Measurements from ENCODE around the gene WTIP. TPM values are rescaled to one million over a fixed set of nuclear protein-coding genes. Genes with fewer than 3 reads are reported as not detected.

Gene WTIP
- total and polyA plus RNA-seq, 4 experiments from 2014 or later: 0.23 to 0.39 TPM; not detected in 2

DNA sequence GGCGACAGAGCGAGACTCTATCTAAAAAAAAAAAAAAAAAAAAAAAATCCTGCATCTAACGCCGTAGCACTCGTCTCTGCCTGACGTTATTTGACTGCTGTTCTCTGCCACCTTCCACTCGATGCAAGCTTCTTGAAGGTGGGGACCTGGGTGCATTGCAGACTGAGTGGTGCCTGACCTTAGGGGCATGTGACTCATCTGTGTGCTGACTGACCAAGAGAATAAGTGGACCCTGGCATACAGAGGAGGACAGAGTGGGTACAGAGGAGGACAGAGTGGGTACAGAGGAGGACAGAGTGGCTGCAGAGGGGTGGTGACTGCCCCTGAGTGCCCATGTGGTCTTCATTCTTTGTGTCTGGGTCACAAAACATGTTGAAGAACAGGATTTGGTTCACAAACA lies 7.6 kb downstream of the WTIP start:
- ChIA-PET POLR2A (ENCODE audit: partially characterized antibody) (no interaction called here), CTCF (ENCODE audit: partially characterized antibody) (no interaction called here)
- Histone ChIP-seq H3K4me3 (ENCODE audit: low read length in 2 of 2) (no peak overlapping the region), H3K4me1 (ENCODE audit: insufficient read depth, low read length) (no peaks in the 10 kb centered on the region), H3K27ac (ENCODE audit: low read depth, low read length) (no peak overlapping the region), H3K9me3 (ENCODE audit: control insufficient read depth in 1 of 2, low read length in 2 of 2) (no peaks in the 10 kb centered on the region), H3K36me3 (ENCODE audit: insufficient read depth, low read length) (no peaks in the 10 kb centered on the region), H3K27me3 (ENCODE audit: insufficient read depth, low read length) (no peaks in the 10 kb centered on the region)
- no peaks in the 10 kb centered on the region for H3K36me3 Mint-ChIP-seq
- no peak overlapping the region for H3K27ac Mint-ChIP-seq
- no peak for DNase-seq
- intact Hi-C loops (cut with micrococcal nuclease): no loop called here
- H3K4me3 Mint-ChIP-seq: no peak overlapping the region
- no peaks in the 10 kb centered on the region for H3K4me1 Mint-ChIP-seq
- no peaks in the 10 kb centered on the region for H3K9me3 Mint-ChIP-seq
- H3K27me3 Mint-ChIP-seq: peaks cover 11 to 15% of the 10 kb centered on the region in 2 donors

DNA sequence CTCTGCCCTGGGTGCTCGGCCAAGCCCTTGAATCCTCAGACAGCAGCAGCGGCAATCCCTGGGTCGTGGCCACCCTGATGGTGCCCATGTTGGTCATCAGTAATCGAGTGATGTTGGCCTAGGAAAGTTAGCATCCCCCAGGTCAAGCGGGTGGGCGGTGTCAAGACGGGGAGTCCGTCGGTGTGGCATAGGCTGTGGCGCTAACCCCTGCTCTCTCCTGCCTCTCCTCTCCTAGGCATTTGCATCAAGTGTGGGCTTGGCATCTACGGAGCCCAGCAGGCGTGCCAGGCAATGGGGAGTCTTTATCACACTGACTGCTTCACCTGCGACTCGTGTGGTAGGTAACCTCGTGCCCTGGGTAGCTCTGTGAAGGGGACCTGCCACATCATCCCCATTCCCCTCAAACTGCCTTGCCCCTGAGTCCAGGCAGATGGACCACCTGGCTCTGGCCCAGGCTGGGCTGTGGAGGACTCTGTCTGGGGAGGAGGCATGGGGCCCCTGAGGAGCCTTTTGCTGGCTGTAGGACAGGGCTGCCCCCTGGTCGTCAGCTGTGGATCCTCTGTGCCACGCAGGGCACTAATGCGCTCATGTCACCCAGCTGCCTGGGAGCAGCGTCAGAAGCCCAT lies 8.7 kb downstream of the WTIP start:
- Histone ChIP-seq H3K9me3 (ENCODE audit: control insufficient read depth in 1 of 2, low read length in 2 of 2) (no peaks in the 10 kb centered on the region), H3K27me3 (ENCODE audit: insufficient read depth, low read length) (no peaks in the 10 kb centered on the region), H3K4me1 (ENCODE audit: insufficient read depth, low read length) (no peaks in the 10 kb centered on the region), H3K4me3 (ENCODE audit: low read length in 2 of 2) (no peak overlapping the region), H3K27ac (ENCODE audit: low read depth, low read length) (no peak overlapping the region), H3K36me3 (ENCODE audit: insufficient read depth, low read length) (no peaks in the 10 kb centered on the region)
- ChIA-PET CTCF (ENCODE audit: partially characterized antibody) (no interaction called here), POLR2A (ENCODE audit: partially characterized antibody) (no interaction called here)
- intact Hi-C loops (cut with micrococcal nuclease): no loop called here
- Mint-ChIP-seq H3K27ac (no peak overlapping the region), H3K4me1 (no peaks in the 10 kb centered on the region), H3K27me3 (peaks cover 7 to 13% of the 10 kb centered on the region in 2 donors), H3K36me3 (no peaks in the 10 kb centered on the region), H3K4me3 (no peak overlapping the region), H3K9me3 (no peaks in the 10 kb centered on the region)
- DNase-seq: no peak

DNA sequence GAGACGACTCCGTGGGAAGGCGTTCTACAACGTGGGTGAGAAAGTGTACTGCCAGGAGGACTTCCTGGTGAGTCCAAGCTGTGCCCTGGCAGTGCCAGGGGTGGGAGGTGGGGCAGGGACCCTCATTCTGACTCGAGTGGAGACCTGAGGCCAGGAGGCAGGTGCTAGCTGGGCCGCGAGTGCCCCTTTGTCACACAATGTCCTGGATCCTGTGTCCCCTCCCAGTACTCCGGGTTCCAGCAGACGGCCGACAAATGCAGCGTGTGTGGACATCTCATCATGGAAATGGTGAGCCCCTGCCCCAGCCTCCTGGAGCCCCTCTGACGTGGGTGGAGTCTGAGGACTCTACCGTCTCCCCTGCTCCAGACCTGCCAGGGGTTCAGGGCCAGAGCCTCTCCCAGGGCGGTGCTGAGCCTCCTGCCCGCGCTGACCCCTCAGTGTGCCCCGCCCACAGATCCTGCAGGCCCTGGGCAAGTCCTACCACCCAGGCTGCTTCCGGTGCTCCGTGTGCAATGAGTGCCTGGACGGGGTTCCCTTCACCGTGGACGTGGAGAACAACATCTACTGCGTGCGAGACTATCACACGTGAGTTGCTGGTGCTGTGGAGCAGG lies 11.6 kb downstream of the WTIP start:
- intact Hi-C loops (cut with micrococcal nuclease): no loop called here
- H3K36me3 Mint-ChIP-seq: no peaks in the 10 kb centered on the region
- Histone ChIP-seq H3K27me3 (ENCODE audit: insufficient read depth, low read length) (no peaks in the 10 kb centered on the region), H3K4me1 (ENCODE audit: insufficient read depth, low read length) (no peaks in the 10 kb centered on the region), H3K9me3 (ENCODE audit: control insufficient read depth in 1 of 2, low read length in 2 of 2) (no peaks in the 10 kb centered on the region), H3K36me3 (ENCODE audit: insufficient read depth, low read length) (no peaks in the 10 kb centered on the region), H3K27ac (ENCODE audit: low read depth, low read length) (no peak overlapping the region), H3K4me3 (ENCODE audit: low read length in 2 of 2) (no peak overlapping the region)
- H3K4me3 Mint-ChIP-seq: no peak overlapping the region
- H3K27ac Mint-ChIP-seq: no peak overlapping the region
- ChIA-PET CTCF (ENCODE audit: partially characterized antibody) (no interaction called here), POLR2A (ENCODE audit: partially characterized antibody) (no interaction called here)
- no peaks in the 10 kb centered on the region for H3K9me3 Mint-ChIP-seq
- H3K4me1 Mint-ChIP-seq: no peaks in the 10 kb centered on the region
- no peak for DNase-seq
- H3K27me3 Mint-ChIP-seq: peaks cover 0 to 3% of the 10 kb centered on the region in 2 donors

DNA sequence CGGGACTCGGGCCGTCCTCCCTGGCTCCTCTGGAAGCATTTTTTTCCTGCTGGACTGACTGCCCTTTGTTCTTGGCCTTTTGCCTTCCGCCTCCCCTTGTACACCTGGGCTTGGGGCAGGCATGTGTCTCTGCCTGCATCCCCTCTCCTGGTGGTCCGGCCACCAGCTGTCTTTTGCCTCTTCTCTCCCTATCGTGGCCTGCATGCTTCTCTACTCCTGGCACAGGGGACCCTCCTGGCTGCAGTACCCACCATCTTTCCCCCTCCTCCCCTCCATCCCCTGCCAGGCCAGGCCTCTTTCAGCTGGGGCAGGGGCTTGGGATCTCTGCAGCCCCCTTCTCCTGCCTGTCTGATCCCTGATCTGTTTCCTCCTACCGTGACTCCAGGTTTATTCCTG lies 12.1 kb downstream of the WTIP start:
- ChIA-PET CTCF (ENCODE audit: partially characterized antibody) (no interaction called here), POLR2A (ENCODE audit: partially characterized antibody) (no interaction called here)
- Histone ChIP-seq H3K36me3 (ENCODE audit: insufficient read depth, low read length) (no peaks in the 10 kb centered on the region), H3K27me3 (ENCODE audit: insufficient read depth, low read length) (no peaks in the 10 kb centered on the region), H3K4me3 (ENCODE audit: low read length in 2 of 2) (no peak overlapping the region), H3K27ac (ENCODE audit: low read depth, low read length) (no peak overlapping the region), H3K4me1 (ENCODE audit: insufficient read depth, low read length) (no peaks in the 10 kb centered on the region), H3K9me3 (ENCODE audit: control insufficient read depth in 1 of 2, low read length in 2 of 2) (no peaks in the 10 kb centered on the region)
- no peak for DNase-seq
- intact Hi-C loops (cut with micrococcal nuclease): no loop called here
- H3K36me3 Mint-ChIP-seq: no peaks in the 10 kb centered on the region
- no peak overlapping the region for H3K27ac Mint-ChIP-seq
- no peak overlapping the region for H3K4me3 Mint-ChIP-seq
- H3K4me1 Mint-ChIP-seq: no peaks in the 10 kb centered on the region
- peaks cover 0 to 5% of the 10 kb centered on the region in 2 donors for H3K27me3 Mint-ChIP-seq
- no peaks in the 10 kb centered on the region for H3K9me3 Mint-ChIP-seq

DNA sequence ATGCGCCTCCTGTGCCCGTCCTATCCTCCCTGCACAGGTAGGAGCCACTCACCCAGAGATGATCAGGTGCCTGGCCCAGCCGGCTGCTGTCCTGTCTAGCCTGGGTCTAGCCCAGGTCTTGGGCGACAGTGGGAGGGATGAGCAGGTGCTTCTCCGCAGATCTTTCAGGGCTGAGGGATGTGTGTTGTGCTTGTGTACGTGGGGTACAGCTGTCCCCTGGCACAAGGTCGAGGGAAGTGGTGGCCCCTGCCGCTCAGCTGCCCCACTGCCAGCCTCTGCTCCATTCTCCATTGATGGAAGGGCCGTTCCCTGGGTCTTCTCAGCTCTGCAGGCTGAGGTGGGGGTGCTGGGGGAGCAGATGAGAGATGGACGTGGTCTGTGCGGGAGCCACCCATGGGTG lies 13.0 kb downstream of the WTIP start:
- no peaks in the 10 kb centered on the region for H3K36me3 ChIP-seq (ENCODE audit: insufficient read depth, low read length)
- H3K9me3 Mint-ChIP-seq: no peaks in the 10 kb centered on the region
- POLR2A ChIA-PET (ENCODE audit: partially characterized antibody): no interaction called here
- no peak overlapping the region for H3K4me3 ChIP-seq (ENCODE audit: low read length in 2 of 2)
- no peak overlapping the region for H3K27ac ChIP-seq (ENCODE audit: low read depth, low read length)
- no peak overlapping the region for H3K4me3 Mint-ChIP-seq
- peaks cover 0 to 3% (median 0%) of the 10 kb centered on the region in 4 donors for H3K4me1 Mint-ChIP-seq
- H3K4me1 ChIP-seq (ENCODE audit: insufficient read depth, low read length): no peaks in the 10 kb centered on the region
- H3K27me3 Mint-ChIP-seq: peaks cover 2 to 5% of the 10 kb centered on the region in 2 donors
- no peak overlapping the region for H3K27ac Mint-ChIP-seq
- H3K27me3 ChIP-seq (ENCODE audit: insufficient read depth, low read length): no peaks in the 10 kb centered on the region
- H3K9me3 ChIP-seq (ENCODE audit: control insufficient read depth in 1 of 2, low read length in 2 of 2): no peaks in the 10 kb centered on the region
- no peak for DNase-seq
- intact Hi-C loops (cut with micrococcal nuclease): no loop called here
- H3K36me3 Mint-ChIP-seq: no peaks in the 10 kb centered on the region
- CTCF ChIA-PET (ENCODE audit: partially characterized antibody): no interaction called here

DNA sequence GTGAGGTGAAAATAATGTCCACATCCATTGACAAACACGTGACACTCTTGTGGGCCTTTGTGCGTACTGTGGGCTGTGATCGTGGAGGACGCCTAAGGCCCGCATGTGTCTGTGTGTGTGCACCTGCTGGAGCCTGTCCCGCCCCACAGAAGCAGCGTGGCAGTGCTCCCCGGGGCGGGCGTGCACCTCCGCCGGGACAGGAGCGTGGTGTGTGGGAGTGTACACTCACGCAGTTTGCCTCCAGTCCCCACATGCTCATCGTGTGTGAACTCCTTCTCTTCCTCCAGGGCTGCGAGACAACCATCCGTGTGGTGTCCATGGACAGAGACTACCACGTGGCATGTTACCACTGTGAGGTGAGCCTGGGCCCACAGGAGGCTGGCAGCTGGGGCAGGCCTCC lies 13.9 kb downstream of the WTIP start:
- no peak overlapping the region for H3K4me3 ChIP-seq (ENCODE audit: low read length in 2 of 2)
- ChIA-PET CTCF (ENCODE audit: partially characterized antibody) (no interaction called here), POLR2A (ENCODE audit: partially characterized antibody) (no interaction called here)
- no peak for DNase-seq
- H3K27ac Mint-ChIP-seq: no peak overlapping the region
- no peaks in the 10 kb centered on the region for H3K27me3 ChIP-seq (ENCODE audit: insufficient read depth, low read length)
- intact Hi-C loops (cut with micrococcal nuclease): no loop called here
- H3K9me3 ChIP-seq (ENCODE audit: control insufficient read depth in 1 of 2, low read length in 2 of 2): no peaks in the 10 kb centered on the region
- H3K4me1 ChIP-seq (ENCODE audit: insufficient read depth, low read length): no peaks in the 10 kb centered on the region
- no peaks in the 10 kb centered on the region for H3K36me3 ChIP-seq (ENCODE audit: insufficient read depth, low read length)
- peaks cover 2 to 8% of the 10 kb centered on the region in 2 donors for H3K27me3 Mint-ChIP-seq
- no peaks in the 10 kb centered on the region for H3K36me3 Mint-ChIP-seq
- no peaks in the 10 kb centered on the region for H3K9me3 Mint-ChIP-seq
- H3K4me3 Mint-ChIP-seq: no peak overlapping the region
- H3K27ac ChIP-seq (ENCODE audit: low read depth, low read length): no peak overlapping the region
- H3K4me1 Mint-ChIP-seq: peaks cover 0 to 10% (median under 1%) of the 10 kb centered on the region in 4 donors

DNA sequence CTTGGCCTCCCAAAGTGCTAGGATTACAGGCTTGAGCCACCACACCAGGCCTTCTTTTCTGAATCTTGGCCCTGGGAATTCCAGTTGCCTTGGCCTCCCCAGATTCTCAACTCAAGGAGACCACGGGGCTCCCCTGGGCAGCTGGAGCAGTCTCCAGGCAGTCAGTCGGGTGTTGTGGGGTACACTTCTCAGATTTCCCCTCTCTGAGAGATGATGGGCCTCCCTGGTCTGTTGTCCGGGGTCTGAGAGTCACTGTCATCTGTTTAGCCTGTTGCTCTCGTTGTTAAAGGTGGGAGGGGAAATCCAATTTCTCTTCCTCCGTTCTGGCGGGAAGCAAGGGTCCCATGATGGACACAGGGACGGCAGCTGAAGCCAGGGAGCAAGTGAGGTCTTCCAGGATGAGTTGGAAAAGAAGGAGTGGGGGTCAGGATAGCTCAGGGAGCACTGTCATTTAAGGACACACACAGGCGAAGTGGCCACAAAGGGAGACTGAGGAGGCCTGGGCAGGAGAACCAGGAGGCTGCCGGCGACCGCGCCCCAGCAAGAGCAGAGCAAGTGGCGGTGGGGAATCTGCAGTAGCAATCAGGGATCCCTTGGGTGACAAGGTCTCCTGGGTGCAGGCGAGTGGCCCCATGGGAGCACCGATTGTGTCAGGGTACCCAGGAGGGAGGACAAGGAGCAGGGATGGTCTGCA lies 15.7 kb downstream of the WTIP start:
- Mint-ChIP-seq H3K4me3 (no peak overlapping the region), H3K27me3 (peaks cover 2 to 10% of the 10 kb centered on the region in 2 donors), H3K36me3 (no peaks in the 10 kb centered on the region), H3K9me3 (no peaks in the 10 kb centered on the region), H3K27ac (peak overlapping the region in 1 of 7 donors; percentile 15), H3K4me1 (peaks cover 1 to 20% (median 7%) of the 10 kb centered on the region in 4 donors)
- Histone ChIP-seq H3K27ac (ENCODE audit: low read depth, low read length) (no peak overlapping the region), H3K27me3 (ENCODE audit: insufficient read depth, low read length) (no peaks in the 10 kb centered on the region), H3K4me3 (ENCODE audit: low read length in 2 of 2) (no peak overlapping the region), H3K36me3 (ENCODE audit: insufficient read depth, low read length) (no peaks in the 10 kb centered on the region), H3K4me1 (ENCODE audit: insufficient read depth, low read length) (peaks cover 12% of the 10 kb centered on the region), H3K9me3 (ENCODE audit: control insufficient read depth in 1 of 2, low read length in 2 of 2) (no peaks in the 10 kb centered on the region)
- intact Hi-C loops (cut with micrococcal nuclease): no loop called here
- ChIA-PET CTCF (ENCODE audit: partially characterized antibody) (interaction anchor here (1.0 kb wide), 1 partner anchor 10 kb away, joined by 4 read pairs; no protein-coding TSS in a partner anchor), POLR2A (ENCODE audit: partially characterized antibody) (no interaction called here)
- DNase-seq: no peak

Data from CD4-positive, alpha-beta memory T cell (primary cell).